NCI-H345 (cell line): ENCODE data around the gene SLC1A2.

Experiments
- DNase-seq: peaks from one replicate; lab custom pipeline; 2025; lab: John Stamatoyannopoulos, UW

The SLC1A2 gene

DNA sequence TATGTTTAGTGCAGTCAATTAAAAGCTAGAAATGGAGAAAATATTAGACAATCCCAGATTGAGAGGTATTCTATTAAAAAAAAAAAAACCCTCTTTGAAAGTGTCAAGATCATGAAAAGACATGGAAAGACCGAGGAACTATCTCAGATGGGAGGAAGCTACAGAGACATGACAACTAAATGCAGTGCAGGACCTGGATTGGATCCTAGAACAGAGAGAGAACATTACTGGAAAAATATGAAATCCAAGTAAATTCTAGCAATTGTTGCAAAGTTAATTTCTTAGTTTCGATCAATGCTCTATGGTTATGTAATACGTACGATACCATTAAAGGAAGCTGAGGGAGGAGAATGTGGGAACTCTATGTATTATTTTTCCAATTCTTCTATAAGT is 43.2 kb downstream of the SLC1A2 start:
- DNase-seq: no peak

GRCh38 chr11:35375332-35376117 is 43.8 kb downstream of the SLC1A2 start:
- no peak for DNase-seq

- DNase-seq: no peak
Measured at GRCh38 chr11:35373284-35373933, 45.9 kb downstream of the SLC1A2 start.

- no peak for DNase-seq
Measured at GRCh38 chr11:35372565-35373283, 46.6 kb downstream of the SLC1A2 start.

DNA sequence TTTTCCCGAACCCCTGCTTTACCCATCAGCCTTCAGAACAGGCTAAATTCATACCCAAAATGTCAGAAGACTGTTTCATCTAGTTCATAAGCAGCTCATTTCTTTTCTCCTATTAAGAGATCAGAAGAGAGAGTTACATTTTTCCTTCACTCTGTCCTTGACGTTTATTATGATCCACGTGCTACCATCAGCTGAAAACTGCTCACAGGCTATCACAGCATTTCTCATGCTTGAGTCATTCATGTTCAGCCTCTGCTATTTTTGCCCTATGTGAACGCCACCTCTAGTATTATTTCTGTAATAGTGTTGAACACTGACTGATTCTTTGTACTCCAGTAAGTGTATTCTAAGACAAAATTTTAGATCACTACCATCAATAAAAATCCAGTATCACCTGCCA is 51.9 kb downstream of the SLC1A2 start:
- no peak for DNase-seq

GRCh38 chr11:35366798-35367197 is 52.6 kb downstream of the SLC1A2 start:
- no peak for DNase-seq

GRCh38 chr11:35365961-35366360 is 53.4 kb downstream of the SLC1A2 start:
- no peak for DNase-seq

DNA sequence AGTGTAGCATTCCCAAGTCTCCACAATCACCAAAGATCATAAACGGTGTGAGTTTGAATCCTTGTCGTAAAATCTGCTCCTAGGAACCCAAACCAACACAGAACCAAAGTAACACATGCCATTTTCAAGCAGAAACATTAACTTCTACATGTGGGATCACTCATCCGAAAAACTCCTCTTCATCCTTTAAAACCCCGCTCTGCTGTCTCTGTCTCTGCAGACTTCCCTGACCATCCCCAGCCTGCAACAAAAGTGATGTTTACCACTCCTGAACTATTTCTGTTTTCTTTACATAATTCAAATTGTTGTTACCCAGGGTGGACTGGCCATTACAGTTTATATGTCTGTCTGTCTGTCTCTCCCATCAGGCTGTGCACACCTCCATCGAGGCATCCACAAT is 54.0 kb downstream of the SLC1A2 start:
- no peak for DNase-seq

GRCh38 chr11:35363854-35364780 is 55.2 kb downstream of the SLC1A2 start:
- DNase-seq: no peak

GRCh38 chr11:35363246-35363801 is 56.0 kb downstream of the SLC1A2 start:
- DNase-seq: no peak

DNA sequence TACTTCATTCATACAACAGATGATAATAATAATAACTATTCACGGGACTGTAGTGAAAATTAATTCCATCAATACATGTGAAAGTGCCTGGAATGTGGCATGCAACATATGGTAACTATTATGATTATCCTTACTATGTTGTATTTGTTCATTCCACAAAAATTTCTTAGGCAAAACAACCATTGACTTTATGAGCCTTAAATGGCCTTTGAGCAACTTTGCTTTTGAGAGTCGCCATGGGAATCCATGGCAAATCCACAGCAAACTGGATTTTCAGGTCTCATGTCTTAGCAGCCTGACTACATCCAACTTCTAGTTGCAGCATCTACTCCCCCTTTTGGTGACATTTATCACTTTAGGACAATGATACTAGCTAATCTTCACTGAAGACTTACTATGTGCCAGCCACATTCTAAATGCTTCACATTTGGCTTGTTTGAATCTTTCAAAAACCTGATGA is 56.8 kb downstream of the SLC1A2 start:
- DNase-seq: no peak

DNA sequence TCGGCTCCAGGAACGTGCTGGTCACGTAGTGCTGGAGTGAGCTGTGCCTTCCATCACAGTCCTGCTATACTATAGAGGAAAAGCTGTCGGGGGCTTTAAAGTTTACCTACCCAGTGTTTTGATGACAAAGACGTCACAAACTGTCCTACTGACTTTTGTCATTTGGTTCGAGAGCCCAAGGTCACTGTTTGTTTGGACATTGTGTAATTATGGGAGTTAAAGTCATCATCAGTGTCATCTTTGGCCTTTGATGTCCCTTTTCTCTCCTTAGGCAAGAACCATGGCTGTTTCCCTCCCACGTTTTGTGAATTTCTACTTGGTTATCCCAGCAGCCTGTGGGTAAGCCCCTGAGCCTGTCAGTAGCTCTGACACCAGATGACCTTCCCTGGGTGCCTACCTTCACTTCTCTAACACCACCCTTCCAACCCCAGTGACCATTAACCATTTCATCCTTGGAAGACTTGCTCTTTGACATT is 59.3 kb downstream of the SLC1A2 start:
- DNase-seq: no peak

DNA sequence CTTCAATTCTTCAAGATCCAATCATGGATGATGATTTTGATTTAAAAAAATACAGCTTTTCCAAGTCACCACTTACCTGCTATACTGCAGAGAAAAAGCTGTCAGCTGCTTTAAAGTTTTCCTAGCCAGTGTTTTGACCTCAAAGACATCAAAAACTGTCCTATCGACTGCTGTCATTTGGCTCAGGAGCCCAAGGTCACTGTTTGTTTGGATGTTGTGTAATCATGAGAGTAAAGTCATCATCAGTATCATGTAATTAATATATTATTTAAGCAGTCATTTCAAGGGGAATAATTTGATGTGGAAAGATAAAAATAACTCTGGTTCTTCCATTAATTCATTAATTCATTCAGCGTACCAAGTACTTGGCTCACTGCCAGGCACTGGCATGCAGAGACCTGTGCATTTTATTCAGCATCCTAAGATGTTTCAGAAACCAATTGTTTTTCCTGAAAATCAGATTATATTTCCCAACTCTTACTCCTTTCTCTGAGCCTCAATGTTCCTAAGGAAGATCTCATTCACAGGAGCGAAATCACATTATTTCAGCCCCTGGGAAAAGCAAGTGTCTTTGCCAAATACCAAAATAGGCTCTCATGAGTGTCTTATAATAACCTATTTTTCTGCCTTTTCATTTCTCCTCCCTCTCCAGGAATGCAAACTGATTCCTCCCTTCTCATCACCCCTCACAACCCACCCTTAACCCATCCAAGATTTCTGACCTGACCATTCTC is 59.9 kb downstream of the SLC1A2 start:
- no peak for DNase-seq

GRCh38 chr11:35358391-35358790 is 61.0 kb downstream of the SLC1A2 start:
- DNase-seq: no peak

DNA sequence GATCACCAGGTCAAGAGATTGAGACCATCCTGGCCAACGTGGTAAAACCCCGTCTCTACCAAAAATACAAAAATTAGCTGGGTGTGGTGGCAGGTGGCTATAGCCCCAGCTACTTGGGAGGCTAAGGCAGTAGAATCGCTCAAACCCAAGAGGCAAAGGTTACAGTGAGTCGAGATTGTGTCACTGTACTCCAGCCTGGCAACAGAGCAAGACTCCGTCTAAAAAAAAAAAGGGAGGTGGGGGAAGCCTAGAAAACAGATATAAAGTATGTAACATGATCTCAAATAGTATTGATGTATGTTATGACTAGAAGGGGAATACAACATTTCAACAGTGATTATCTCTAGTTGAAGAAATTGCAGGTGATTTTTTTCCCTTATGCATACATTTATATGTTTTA is 61.4 kb downstream of the SLC1A2 start:
- DNase-seq: no peak

DNA sequence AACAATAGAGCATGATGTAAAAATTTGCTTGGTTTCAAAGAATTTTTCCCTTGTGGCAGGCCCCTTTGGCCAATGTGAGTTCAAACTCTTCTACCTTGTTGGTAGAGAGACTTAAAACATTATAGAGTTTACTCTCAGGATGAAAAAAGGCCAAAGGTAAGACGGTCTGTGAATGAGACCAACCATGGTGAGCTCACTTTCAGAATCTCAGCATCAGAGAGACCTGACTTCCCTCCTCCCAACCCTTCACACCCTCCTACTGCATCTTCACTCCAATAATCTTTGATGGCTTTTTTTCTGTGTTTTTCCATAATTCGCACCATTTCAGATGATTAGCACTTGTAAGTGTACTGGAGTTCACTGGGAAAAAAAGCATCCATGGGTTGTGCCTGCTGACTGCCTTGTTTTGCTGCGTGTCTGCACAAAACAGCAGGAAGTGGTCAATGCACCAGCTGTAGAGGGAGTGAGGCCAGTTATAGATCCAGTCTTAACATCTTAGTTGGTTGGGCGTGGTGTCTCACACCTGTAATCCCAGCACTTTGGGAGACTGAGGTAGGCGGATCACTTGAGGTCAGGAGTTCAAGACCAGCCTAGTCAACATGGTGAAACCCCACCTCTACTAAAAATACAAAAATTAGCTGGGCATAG is 64.1 kb downstream of the SLC1A2 start:
- no peak for DNase-seq

DNA sequence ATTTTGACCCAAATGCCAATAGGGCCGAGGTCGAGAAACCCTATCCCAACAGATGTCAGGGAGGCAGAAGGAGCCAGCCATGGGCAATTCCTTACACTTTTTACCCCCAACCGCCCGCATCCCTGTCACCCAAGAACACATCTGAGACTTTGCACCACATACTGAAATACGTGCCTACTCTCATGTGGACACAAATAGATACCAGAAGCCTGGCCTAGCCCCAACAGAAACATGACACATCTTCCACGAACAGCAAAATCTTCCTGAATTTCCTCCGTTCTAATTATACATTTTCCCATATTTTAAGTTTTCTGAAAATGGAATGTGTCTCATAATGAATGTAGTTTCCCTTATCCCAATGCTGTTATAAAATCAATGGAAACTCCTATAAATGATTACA is 64.7 kb downstream of the SLC1A2 start:
- no peak for DNase-seq

DNA sequence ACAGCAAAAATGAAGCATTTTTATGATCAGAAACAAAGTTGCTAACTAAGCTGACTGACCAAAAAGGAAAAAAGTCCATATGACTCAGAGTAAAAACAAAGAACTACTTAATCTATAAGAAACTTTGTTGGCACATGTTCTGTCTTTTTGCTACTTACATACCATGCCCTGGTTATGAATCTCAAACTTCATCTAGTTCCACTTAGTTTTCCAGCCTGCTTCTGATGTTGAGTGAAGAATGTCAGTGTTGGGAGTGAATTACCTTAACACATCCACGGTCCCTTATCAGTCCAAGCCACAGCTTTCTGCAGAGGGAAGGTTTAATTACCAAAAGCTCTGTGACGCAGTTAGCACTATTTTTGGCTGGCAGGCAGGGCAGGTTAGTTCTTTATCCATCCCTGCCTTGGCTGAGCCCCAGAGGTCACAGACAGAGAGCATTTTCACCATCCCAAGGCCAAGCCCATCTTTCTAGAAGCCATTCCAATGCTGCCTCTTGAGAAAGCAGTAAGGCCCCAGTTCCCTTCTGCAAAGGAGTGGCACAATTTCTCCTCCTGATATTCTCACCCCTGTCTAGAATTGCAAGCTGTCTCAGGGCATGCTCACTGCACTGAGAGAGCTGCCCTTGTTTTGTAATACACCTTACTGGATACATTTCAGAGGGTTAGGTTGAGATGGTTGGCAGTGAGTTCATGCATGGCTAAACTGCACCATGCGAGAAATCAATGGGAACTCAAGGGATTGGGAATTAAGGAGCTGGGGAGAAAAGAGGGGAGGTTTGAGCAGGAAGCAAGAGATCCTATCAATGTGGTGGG is 67.1 kb downstream of the SLC1A2 start:
- no peak for DNase-seq

DNA sequence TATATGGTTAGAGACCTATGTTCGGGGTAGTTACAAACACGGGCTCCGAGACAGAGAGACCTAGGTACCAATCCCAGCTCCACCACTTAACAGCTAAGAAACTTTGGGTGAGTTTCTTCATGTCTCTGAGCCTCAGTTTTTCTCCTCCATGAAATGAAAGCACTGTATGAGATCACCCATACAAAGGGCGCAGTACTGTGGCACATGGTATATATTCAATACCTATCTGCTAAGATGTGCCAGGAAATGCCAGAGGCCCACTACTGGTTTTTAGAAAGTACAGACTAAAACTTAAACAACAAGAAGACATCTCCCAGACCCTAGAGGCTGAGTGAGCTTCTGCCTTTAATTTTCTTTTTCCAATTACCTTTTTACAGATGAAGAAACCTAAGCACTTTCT is 69.5 kb downstream of the SLC1A2 start:
- DNase-seq: no peak
